Uterus (tissue), 2 donors: Measurements from ENCODE around the gene LAPTM5.

Source experiments
- CTCF ChIP-seq, 4 experiments: fragments of 200-600 bp in 2 of 4; fragments of 450-650 bp in 2 of 4; sonication (generic) in 2 of 4; IDR thresholded peaks; one replicate each; pipeline ENCODE4 v1.5.1; 2016 to 2019; ENCODE audit warnings: antibody characterized with exemption in 4 of 4, mild to moderate bottlenecking in 2 of 4, moderate library complexity in 1 of 4
- POLR2A ChIP-seq, 2 donors: fragments of 450-650 bp; IDR thresholded peaks; one replicate each; pipeline ENCODE4 v1.6.1; 2016; ENCODE audit warnings: antibody characterized with exemption in 2 of 2, mild to moderate bottlenecking in 1 of 2, moderate library complexity in 1 of 2

GRCh38 chr1:30745834-30746208, 11.8 kb downstream of the LAPTM5 start:
- TF ChIP-seq CTCF (IDR thresholded peaks at IDR 0.05) (no peak), POLR2A (IDR thresholded peaks at IDR 0.05) (no peak)
